ENCODE results near the gene SLC39A11.

SLC39A11 gene, protein sequence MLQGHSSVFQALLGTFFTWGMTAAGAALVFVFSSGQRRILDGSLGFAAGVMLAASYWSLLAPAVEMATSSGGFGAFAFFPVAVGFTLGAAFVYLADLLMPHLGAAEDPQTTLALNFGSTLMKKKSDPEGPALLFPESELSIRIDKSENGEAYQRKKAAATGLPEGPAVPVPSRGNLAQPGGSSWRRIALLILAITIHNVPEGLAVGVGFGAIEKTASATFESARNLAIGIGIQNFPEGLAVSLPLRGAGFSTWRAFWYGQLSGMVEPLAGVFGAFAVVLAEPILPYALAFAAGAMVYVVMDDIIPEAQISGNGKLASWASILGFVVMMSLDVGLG

GRCh38 chr17:73092523-73093135, at the start of gene SLC39A11:
SLC39A11 (minus strand) TSS chr17:73092688; CDS start chr17:73088764, 3,924 bp downstream.
- peak; percentile 96 for DNase-seq (ENCODE audit: low read depth)
- H3K4me3 ChIP-seq (ENCODE audit: low read depth, low read length): peak within 1 kb of the TSS; percentile 83
- no peak for TF ChIP-seq CTCF (conservative IDR thresholded peaks at IDR 0.05; ENCODE audit: low read depth, low read length)

GRCh38 chr17:73141411-73141810, 48.9 kb upstream of the SLC39A11 start:
- DNase-seq (ENCODE audit: low read depth): no peak
- H3K4me3 ChIP-seq (ENCODE audit: low read depth, low read length): no peak overlapping the region
- no peak for TF ChIP-seq CTCF (conservative IDR thresholded peaks at IDR 0.05; ENCODE audit: low read depth, low read length)

- no peak overlapping the region for H3K4me3 ChIP-seq (ENCODE audit: low read depth, low read length)
- DNase-seq (ENCODE audit: low read depth): no peak
- TF ChIP-seq CTCF (conservative IDR thresholded peaks at IDR 0.05; ENCODE audit: low read depth, low read length): no peak
Measured at GRCh38 chr17:73140566-73140965, 48.1 kb upstream of the SLC39A11 start.

DNA sequence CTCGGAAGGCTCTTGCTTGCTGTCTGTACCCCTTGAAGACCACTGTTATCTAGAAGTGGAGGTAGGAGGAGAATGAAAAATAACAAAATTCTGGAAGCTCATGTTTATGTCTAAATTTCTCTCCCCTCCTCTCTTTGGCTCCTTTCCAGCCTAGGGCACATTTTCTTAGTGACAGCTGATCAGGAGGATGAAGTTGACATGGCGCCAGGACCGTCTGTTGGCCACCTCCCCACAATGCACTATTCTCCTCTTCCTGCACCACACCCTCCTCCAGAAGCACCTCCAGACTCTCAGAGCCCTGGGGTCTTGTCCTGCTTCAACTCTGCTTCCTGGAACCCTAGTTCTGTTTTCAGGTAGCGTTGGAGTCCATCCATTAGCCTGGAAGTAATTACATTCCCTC, 46.8 kb upstream of the SLC39A11 start:
- H3K4me3 ChIP-seq (ENCODE audit: low read depth, low read length): no peak overlapping the region
- DNase-seq (ENCODE audit: low read depth): no peak
- no peak for TF ChIP-seq CTCF (conservative IDR thresholded peaks at IDR 0.05; ENCODE audit: low read depth, low read length)

GRCh38 chr17:73138541-73139138, 46.2 kb upstream of the SLC39A11 start:
- H3K4me3 ChIP-seq (ENCODE audit: low read depth, low read length): no peak overlapping the region
- no peak for TF ChIP-seq CTCF (conservative IDR thresholded peaks at IDR 0.05; ENCODE audit: low read depth, low read length)
- no peak for DNase-seq (ENCODE audit: low read depth)

GRCh38 chr17:73137376-73137775, 44.9 kb upstream of the SLC39A11 start:
- no peak for DNase-seq (ENCODE audit: low read depth)
- no peak overlapping the region for H3K4me3 ChIP-seq (ENCODE audit: low read depth, low read length)
- no peak for TF ChIP-seq CTCF (conservative IDR thresholded peaks at IDR 0.05; ENCODE audit: low read depth, low read length)
